ENCODE results near the gene TLX2. TPM values are rescaled to one million over a fixed set of nuclear protein-coding genes. Genes with fewer than 3 reads are reported as not detected.

Gene TLX2
- total RNA-seq, 1 experiment from 2014 or later, result 3.1 TPM

GRCh38 chr2:74530239-74531187 lies 16.3 kb downstream of the TLX2 start:
- peak overlapping the region; percentile 78 for H2AFZ ChIP-seq (ENCODE audit: low read length)
- no peaks in the 10 kb centered on the region for H3K9me3 ChIP-seq (ENCODE audit: low read length)
- peaks cover 20% of the 10 kb centered on the region for H3K4me1 ChIP-seq (ENCODE audit: insufficient read depth, low read length)
- BruUV-seq (replicated peaks), result TSS peak; percentile 32
- peak; percentile 8 for ATAC-seq
- no peak for TF ChIP-seq EZH2 (IDR thresholded peaks at IDR 0.05; ENCODE audit: low read length, unreplicated experiment)
- TF ChIP-seq EZH2phosphoT487 (IDR thresholded peaks at IDR 0.05; ENCODE audit: borderline replicate concordance, low read length), result no peak
- no peak for TF ChIP-seq CTCF (conservative IDR thresholded peaks at IDR 0.05; ENCODE audit: low read depth, low read length)
- 0 out of 2 replicates have a peak, but pooled peaks cover 7% of the 10 kb centered on the region for H4K20me1 ChIP-seq (ENCODE audit: low read length)
- peak overlapping the region; percentile 98 for H3K9ac ChIP-seq (ENCODE audit: low read length)
- DNase-seq, result peak; percentile 38
- ChIA-PET POLR2A (ENCODE audit: unreplicated experiment) (interaction anchor here (0.5 to 0.7 kb wide), 2 partner anchors 13 to 46 kb away, joined by 3 read pairs; no protein-coding TSS in a partner anchor), CTCF (interaction anchor here (0.6 kb wide), 1 partner anchor 129 kb away, joined by 4 read pairs; no protein-coding TSS in a partner anchor)
- peak overlapping the region; percentile 96 for H3K4me2 ChIP-seq (ENCODE audit: low read length)
- H3F3A ChIP-seq (ENCODE audit: low read length, unreplicated experiment), result no peaks in the 10 kb centered on the region
- no peak overlapping the region for H3K27ac ChIP-seq (ENCODE audit: low read length)
- no peaks in the 10 kb centered on the region for H3K27me3 ChIP-seq (ENCODE audit: low read length)
- H3K79me2 ChIP-seq (ENCODE audit: low read length), result peaks cover 43% of the 10 kb centered on the region
- intact Hi-C loops (cut with micrococcal nuclease), result loop anchor here (5.0 kb wide), 1 partner anchor 57 kb away; no protein-coding TSS in a partner anchor
- peak overlapping the region; percentile 93 for H3K4me3 ChIP-seq (ENCODE audit: low read length)
- H3K36me3 ChIP-seq (ENCODE audit: low read depth, low read length), result peaks cover 33% of the 10 kb centered on the region
- H3K9me2 ChIP-seq (replicated peaks; ENCODE audit: low read length), result no peaks in the 10 kb centered on the region

- H3K9ac ChIP-seq (ENCODE audit: low read length), result no peak overlapping the region
- POLR2A ChIA-PET (ENCODE audit: unreplicated experiment), result no interaction called here
- intact Hi-C loops (cut with micrococcal nuclease), result loop anchor here (5.0 kb wide), 1 partner anchor 56 kb away; no protein-coding TSS in a partner anchor
- CTCF ChIA-PET, result interaction anchor here (0.6 kb wide), 1 partner anchor 49 kb away, joined by 5 read pairs; the partner anchor contains the start of genes CCDC142 and TTC31
- no peak for DNase-seq
- no peaks in the 10 kb centered on the region for H3K27me3 ChIP-seq (ENCODE audit: low read length)
- H3K9me2 ChIP-seq (replicated peaks; ENCODE audit: low read length), result no peaks in the 10 kb centered on the region
- H3F3A ChIP-seq (ENCODE audit: low read length, unreplicated experiment), result no peaks in the 10 kb centered on the region
- TF ChIP-seq EZH2 (IDR thresholded peaks at IDR 0.05; ENCODE audit: low read length, unreplicated experiment) (no peak), EZH2phosphoT487 (IDR thresholded peaks at IDR 0.05; ENCODE audit: borderline replicate concordance, low read length) (no peak), CTCF (conservative IDR thresholded peaks at IDR 0.05; ENCODE audit: low read depth, low read length) (no peak)
- H4K20me1 ChIP-seq (ENCODE audit: low read length), result 0 out of 2 replicates have a peak, but pooled peaks cover 7% of the 10 kb centered on the region
- no peaks in the 10 kb centered on the region for H3K9me3 ChIP-seq (ENCODE audit: low read length)
- H3K4me1 ChIP-seq (ENCODE audit: insufficient read depth, low read length), result peaks cover 20% of the 10 kb centered on the region
- H2AFZ ChIP-seq (ENCODE audit: low read length), result no peak overlapping the region
- peak overlapping the region; percentile 93; the same call in 1 of the 2 replicates for H3K4me3 ChIP-seq (ENCODE audit: low read length)
- peaks cover 43% of the 10 kb centered on the region for H3K79me2 ChIP-seq (ENCODE audit: low read length)
- H3K4me2 ChIP-seq (ENCODE audit: low read length), result peak overlapping the region; percentile 96
- no peak for ATAC-seq
- H3K36me3 ChIP-seq (ENCODE audit: low read depth, low read length), result peaks cover 22% of the 10 kb centered on the region
- BruUV-seq (replicated peaks), result no TSS peak
- H3K27ac ChIP-seq (ENCODE audit: low read length), result no peak overlapping the region
Observed at GRCh38 chr2:74531666-74532065, 17.4 kb downstream of the TLX2 start.
